ENCODE measurements around the gene AARS2.

GRCh38 chr6:44303842-44304241 lies 9.3 kb downstream of the AARS2 start:
- TF ChIP-seq CTCF (IDR thresholded peaks at IDR 0.05), result no peak
- TF ChIP-seq POLR2A (IDR thresholded peaks at IDR 0.05), result no peak

Measured in uterus (tissue), 2 donors.